Measurements from ENCODE around the gene GABBR2.
"Not testable (repeated sequence)": the region's sequence is repeated elsewhere in the genome, so short reads cannot be mapped to it uniquely, and the experiment has no call there.

DNA sequence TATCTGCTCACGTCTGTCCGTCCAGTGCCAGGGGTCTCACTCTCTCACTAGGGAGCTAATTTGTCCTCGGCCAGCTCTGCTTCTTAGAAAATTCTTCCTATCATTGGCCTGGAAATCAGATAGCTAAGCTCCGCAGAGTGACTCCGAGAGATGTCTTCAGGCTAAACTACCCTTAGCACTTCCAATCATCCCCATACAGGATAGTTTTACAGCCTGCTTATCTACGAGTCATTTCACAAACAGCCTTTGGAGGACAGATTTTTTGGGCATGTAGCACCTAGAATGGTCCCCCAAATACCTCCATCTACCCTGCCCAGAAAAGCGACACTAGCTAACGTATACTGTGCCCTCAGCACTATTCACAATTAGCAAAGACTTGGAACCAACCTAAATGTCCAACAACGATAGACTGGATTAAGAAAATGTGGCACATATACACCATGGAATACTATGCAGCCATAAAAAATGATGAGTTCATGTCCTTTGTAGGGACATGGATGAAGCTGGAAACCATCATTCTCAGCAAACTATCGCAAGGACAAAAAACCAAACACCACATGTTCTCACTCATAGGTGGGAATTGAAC, 123.8 kb downstream of the GABBR2 start:
- TF ChIP-seq, protein P1, sequence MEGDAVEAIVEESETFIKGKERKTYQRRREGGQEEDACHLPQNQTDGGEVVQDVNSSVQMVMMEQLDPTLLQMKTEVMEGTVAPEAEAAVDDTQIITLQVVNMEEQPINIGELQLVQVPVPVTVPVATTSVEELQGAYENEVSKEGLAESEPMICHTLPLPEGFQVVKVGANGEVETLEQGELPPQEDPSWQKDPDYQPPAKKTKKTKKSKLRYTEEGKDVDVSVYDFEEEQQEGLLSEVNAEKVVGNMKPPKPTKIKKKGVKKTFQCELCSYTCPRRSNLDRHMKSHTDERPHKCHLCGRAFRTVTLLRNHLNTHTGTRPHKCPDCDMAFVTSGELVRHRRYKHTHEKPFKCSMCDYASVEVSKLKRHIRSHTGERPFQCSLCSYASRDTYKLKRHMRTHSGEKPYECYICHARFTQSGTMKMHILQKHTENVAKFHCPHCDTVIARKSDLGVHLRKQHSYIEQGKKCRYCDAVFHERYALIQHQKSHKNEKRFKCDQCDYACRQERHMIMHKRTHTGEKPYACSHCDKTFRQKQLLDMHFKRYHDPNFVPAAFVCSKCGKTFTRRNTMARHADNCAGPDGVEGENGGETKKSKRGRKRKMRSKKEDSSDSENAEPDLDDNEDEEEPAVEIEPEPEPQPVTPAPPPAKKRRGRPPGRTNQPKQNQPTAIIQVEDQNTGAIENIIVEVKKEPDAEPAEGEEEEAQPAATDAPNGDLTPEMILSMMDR (conservative IDR thresholded peaks at IDR 0.05), result not testable (repeated sequence)
- TF ChIP-seq ZFX (IDR thresholded peaks at IDR 0.05), result not testable (repeated sequence)
